Trophoblast cell (in vitro differentiated cells and primary cell): Measurements from ENCODE around the gene WSCD2.

Experiments
- DNase-seq, 2 donors: peaks; one replicate each; pipeline ENCODE4 v3.0.0-alpha.2; 2016
- H2AFZ ChIP-seq: 2 replicates; pipeline ENCODE4 v1.6.1; 2013; ENCODE audit warnings: low read length, moderate library complexity, mild to moderate bottlenecking; ENCODE audit not compliant: insufficient read depth, poor library complexity
- H2AK5ac ChIP-seq: 2 replicates; pipeline ENCODE4 v1.6.1; 2013; ENCODE audit warnings: mild to moderate bottlenecking, low read length
- H2BK120ac ChIP-seq: 2 replicates; pipeline ENCODE4 v1.6.1; 2013; ENCODE audit warnings: low read length, mild to moderate bottlenecking, moderate library complexity; ENCODE audit not compliant: insufficient read depth, poor library complexity
- H2BK12ac ChIP-seq: 2 replicates; pipeline ENCODE4 v1.6.1; 2013; ENCODE audit warnings: mild to moderate bottlenecking, low read length, moderate library complexity
- H2BK5ac ChIP-seq: 2 replicates; pipeline ENCODE4 v1.6.1; 2013; ENCODE audit warnings: low read length, low read depth, moderate library complexity, mild to moderate bottlenecking; ENCODE audit not compliant: poor library complexity
- H3K14ac ChIP-seq: 2 replicates; pipeline ENCODE4 v1.6.1; 2013; ENCODE audit warnings: mild to moderate bottlenecking, low read length
- H3K18ac ChIP-seq: 2 replicates; pipeline ENCODE4 v1.6.1; 2013; ENCODE audit warnings: mild to moderate bottlenecking, low read length
- H3K23ac ChIP-seq: 2 replicates; pipeline ENCODE4 v1.6.1; 2013; ENCODE audit warnings: low read length
- H3K27ac ChIP-seq: 2 replicates; pipeline ENCODE4 v1.5.1; 2013; ENCODE audit warnings: low read depth, mild to moderate bottlenecking, inconsistent platforms, low read length, moderate library complexity
- H3K27me3 ChIP-seq: 2 replicates; pipeline ENCODE4 v1.6.1; 2013; ENCODE audit warnings: inconsistent platforms, mild to moderate bottlenecking, low read length, moderate library complexity; ENCODE audit not compliant: insufficient read depth
- H3K36me3 ChIP-seq, 2 experiments: 1 replicate in 1 of 2; 2 replicates in 1 of 2; pipeline ENCODE4 v1.6.1; 2013; ENCODE audit warnings: low read length in 2 of 2, mild to moderate bottlenecking in 2 of 2, moderate library complexity in 1 of 2; ENCODE audit not compliant: insufficient read depth in 2 of 2, control insufficient read depth in 1 of 2
- H3K4ac ChIP-seq: 2 replicates; pipeline ENCODE4 v1.6.1; 2013; ENCODE audit warnings: low read depth, mild to moderate bottlenecking, low read length, moderate library complexity
- H3K4me1 ChIP-seq, 2 experiments: 1 replicate in 1 of 2; 2 replicates in 1 of 2; pipeline ENCODE4 v1.6.1; 2013; ENCODE audit warnings: low read length in 2 of 2, mild to moderate bottlenecking in 2 of 2, moderate library complexity in 1 of 2; ENCODE audit not compliant: insufficient read depth in 2 of 2, control insufficient read depth in 1 of 2
- H3K4me2 ChIP-seq: 2 replicates; pipeline ENCODE4 v1.6.1; 2013; ENCODE audit warnings: inconsistent platforms, mild to moderate bottlenecking, low read length, moderate library complexity
- H3K4me3 ChIP-seq: 2 replicates; pipeline ENCODE4 v1.5.1; 2013; ENCODE audit warnings: mild to moderate bottlenecking, low read depth, low read length, inconsistent platforms
- H3K79me1 ChIP-seq: one replicate; pipeline ENCODE4 v1.6.1; 2013; ENCODE audit warnings: low read length
- H3K79me2 ChIP-seq: 2 replicates; pipeline ENCODE4 v1.6.1; 2013; ENCODE audit warnings: low read length, mild to moderate bottlenecking; ENCODE audit not compliant: control insufficient read depth, insufficient read depth, poor library complexity
- H3K9ac ChIP-seq: 2 replicates; pipeline ENCODE4 v1.6.1; 2013; ENCODE audit warnings: mild to moderate bottlenecking, low read length
- H3K9me3 ChIP-seq: 2 replicates; pipeline ENCODE4 v1.6.1; 2013; ENCODE audit warnings: low read depth, mild to moderate bottlenecking, control low read depth, inconsistent platforms, low read length; ENCODE audit not compliant: insufficient read depth
- H4K12ac ChIP-seq: 2 replicates; pipeline ENCODE4 v1.6.1; 2013; ENCODE audit warnings: low read depth, mild to moderate bottlenecking, low read length, moderate library complexity
- H4K8ac ChIP-seq: 2 replicates; pipeline ENCODE4 v1.6.1; 2013; ENCODE audit warnings: low read depth, mild to moderate bottlenecking, low read length, moderate library complexity
- H4K91ac ChIP-seq: one replicate; pipeline ENCODE4 v1.6.1; 2013; ENCODE audit warnings: low read depth, mild to moderate bottlenecking, low read length, moderate library complexity
- WGBS: extraction: QIAGEN DNeasy Blood & Tissue Kit; methylation state at CpG from one replicate; pipeline ENCODE4 v1.1.7; 2013; ENCODE audit warnings: missing lambda C conversion rate; ENCODE audit not compliant: insufficient read length, insufficient coverage; ENCODE audit errors: extremely low coverage; 5-methylcytosine and 5-hydroxymethylcytosine counted together

Gene WSCD2

GRCh38 chr12:108107293-108107692 is 21.8 kb upstream of the WSCD2 start:
- no peak overlapping the region for H2BK120ac ChIP-seq
- H3K27ac ChIP-seq, result no peak overlapping the region
- H3K79me2 ChIP-seq, result no peaks in the 10 kb centered on the region
- H3K4me1 ChIP-seq, result peaks cover 8 to 12% of the 10 kb centered on the region in 2 experiments
- H2BK12ac ChIP-seq, result no peak overlapping the region
- H3K36me3 ChIP-seq, result no peaks in the 10 kb centered on the region
- H3K27me3 ChIP-seq, result no peaks in the 10 kb centered on the region
- H3K79me1 ChIP-seq, result peaks cover 2% of the 10 kb centered on the region
- no peak overlapping the region for H3K4me3 ChIP-seq
- H3K18ac ChIP-seq, result no peak overlapping the region
- H4K91ac ChIP-seq, result no peak overlapping the region
- no peak overlapping the region for H3K9ac ChIP-seq
- no peaks in the 10 kb centered on the region for H3K9me3 ChIP-seq
- no peak overlapping the region for H2BK5ac ChIP-seq
- no peak overlapping the region for H3K4ac ChIP-seq
- no peak overlapping the region for H3K23ac ChIP-seq
- WGBS, result no CpG with 5 or more reads among the region's 4 CpGs
- no peak overlapping the region for H3K4me2 ChIP-seq
- no peak for DNase-seq
- no peak overlapping the region for H4K8ac ChIP-seq
- H2AK5ac ChIP-seq, result no peak overlapping the region
- H2AFZ ChIP-seq, result no peak overlapping the region
- H3K14ac ChIP-seq, result no peak overlapping the region
- no peak overlapping the region for H4K12ac ChIP-seq

DNA sequence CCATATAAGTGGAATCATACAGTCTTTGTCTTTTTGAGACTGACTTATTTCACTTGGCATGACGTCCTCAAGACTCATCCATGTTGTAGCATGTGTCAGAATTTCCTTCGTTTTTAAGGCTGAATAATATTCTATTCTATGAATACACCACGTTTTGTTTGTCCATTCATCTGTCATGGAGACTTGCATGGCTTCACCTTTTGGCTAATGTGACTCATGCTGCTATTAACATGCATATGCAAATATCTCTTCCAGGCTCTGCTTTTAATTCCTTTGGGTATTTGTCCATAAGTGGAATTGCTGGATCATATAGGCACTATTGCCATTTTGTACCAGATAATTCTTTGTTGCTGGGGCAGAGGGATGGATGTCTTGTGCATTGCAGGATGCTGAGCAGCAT is 19.6 kb upstream of the WSCD2 start:
- DNase-seq, result no peak
- no peak overlapping the region for H3K9ac ChIP-seq
- H3K4me1 ChIP-seq, result peaks cover 15 to 25% of the 10 kb centered on the region in 2 experiments
- H2AK5ac ChIP-seq, result no peak overlapping the region
- no peak overlapping the region for H3K4me3 ChIP-seq
- H2BK12ac ChIP-seq, result no peak overlapping the region
- no peak overlapping the region for H4K12ac ChIP-seq
- no peak overlapping the region for H3K27ac ChIP-seq
- H4K91ac ChIP-seq, result no peak overlapping the region
- H3K27me3 ChIP-seq, result no peaks in the 10 kb centered on the region
- H3K14ac ChIP-seq, result no peak overlapping the region
- H3K36me3 ChIP-seq, result no peaks in the 10 kb centered on the region
- no peak overlapping the region for H3K23ac ChIP-seq
- H2BK5ac ChIP-seq, result no peak overlapping the region
- H3K9me3 ChIP-seq, result no peaks in the 10 kb centered on the region
- H3K79me2 ChIP-seq, result no peaks in the 10 kb centered on the region
- H3K18ac ChIP-seq, result no peak overlapping the region
- H3K4me2 ChIP-seq, result no peak overlapping the region
- no peak overlapping the region for H4K8ac ChIP-seq
- H3K79me1 ChIP-seq, result peaks cover 11% of the 10 kb centered on the region
- H2AFZ ChIP-seq, result no peak overlapping the region
- H2BK120ac ChIP-seq, result no peak overlapping the region
- no peak overlapping the region for H3K4ac ChIP-seq
- WGBS, result no CpG with 5 or more reads among the region's 3 CpGs

GRCh38 chr12:108109954-108110353 is 19.1 kb upstream of the WSCD2 start:
- Histone ChIP-seq H3K4me2 (no peak overlapping the region), H3K4me1 (peaks cover 15 to 25% of the 10 kb centered on the region in 2 experiments), H2BK5ac (no peak overlapping the region), H2AK5ac (no peak overlapping the region), H3K79me2 (no peaks in the 10 kb centered on the region), H3K27me3 (no peaks in the 10 kb centered on the region), H3K27ac (no peak overlapping the region), H4K12ac (no peak overlapping the region), H3K36me3 (no peaks in the 10 kb centered on the region), H2BK12ac (no peak overlapping the region), H3K14ac (no peak overlapping the region), H2AFZ (no peak overlapping the region), H3K4ac (no peak overlapping the region), H3K79me1 (peaks cover 11% of the 10 kb centered on the region), H4K91ac (no peak overlapping the region), H2BK120ac (no peak overlapping the region), H3K18ac (no peak overlapping the region), H4K8ac (no peak overlapping the region), H3K9me3 (no peaks in the 10 kb centered on the region), H3K23ac (no peak overlapping the region), H3K4me3 (no peak overlapping the region), H3K9ac (no peak overlapping the region)
- DNase-seq, result no peak
- WGBS, result no CpG with 5 or more reads among the region's 4 CpGs

DNA sequence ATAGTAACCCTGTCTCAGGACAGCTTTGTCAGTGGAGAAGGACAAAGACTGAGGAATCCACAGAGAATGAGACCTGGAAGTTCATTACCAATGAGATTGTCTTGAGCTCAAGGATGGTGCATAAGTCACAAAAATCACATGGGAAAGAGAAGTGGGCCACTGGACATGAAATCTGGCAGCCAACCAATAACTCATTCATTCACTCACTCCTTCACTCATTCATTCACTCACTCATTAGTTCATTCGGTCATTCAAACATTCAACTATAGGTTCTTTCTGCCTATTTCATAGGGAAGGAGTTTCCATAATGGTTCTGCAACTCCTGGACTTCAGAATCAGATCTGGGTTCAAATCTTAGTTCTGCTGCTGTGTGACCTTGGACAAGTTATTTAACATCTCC is 18.2 kb upstream of the WSCD2 start:
- Histone ChIP-seq H3K36me3 (no peaks in the 10 kb centered on the region), H3K79me2 (no peaks in the 10 kb centered on the region), H3K27me3 (no peaks in the 10 kb centered on the region), H2AK5ac (no peak overlapping the region), H4K91ac (no peak overlapping the region), H3K4me2 (no peak overlapping the region), H4K12ac (no peak overlapping the region), H2BK5ac (no peak overlapping the region), H3K4ac (no peak overlapping the region), H2BK120ac (no peak overlapping the region), H3K23ac (no peak overlapping the region), H2AFZ (no peak overlapping the region), H3K14ac (no peak overlapping the region), H3K79me1 (peaks cover 11% of the 10 kb centered on the region), H3K9ac (no peak overlapping the region), H3K4me3 (no peak overlapping the region), H3K9me3 (no peaks in the 10 kb centered on the region), H3K4me1 (peaks cover 15 to 25% of the 10 kb centered on the region in 2 experiments), H2BK12ac (no peak overlapping the region), H4K8ac (no peak overlapping the region), H3K27ac (no peak overlapping the region), H3K18ac (no peak overlapping the region)
- no peak for DNase-seq
- WGBS, result no CpG with 5 or more reads among the region's 1 CpG
